NCI-H2029 (cell line): Measurements from ENCODE around the gene SARNP.

Source experiments
- DNase-seq: peaks from one replicate; lab custom pipeline; 2025; lab: John Stamatoyannopoulos, UW

Gene SARNP

DNA sequence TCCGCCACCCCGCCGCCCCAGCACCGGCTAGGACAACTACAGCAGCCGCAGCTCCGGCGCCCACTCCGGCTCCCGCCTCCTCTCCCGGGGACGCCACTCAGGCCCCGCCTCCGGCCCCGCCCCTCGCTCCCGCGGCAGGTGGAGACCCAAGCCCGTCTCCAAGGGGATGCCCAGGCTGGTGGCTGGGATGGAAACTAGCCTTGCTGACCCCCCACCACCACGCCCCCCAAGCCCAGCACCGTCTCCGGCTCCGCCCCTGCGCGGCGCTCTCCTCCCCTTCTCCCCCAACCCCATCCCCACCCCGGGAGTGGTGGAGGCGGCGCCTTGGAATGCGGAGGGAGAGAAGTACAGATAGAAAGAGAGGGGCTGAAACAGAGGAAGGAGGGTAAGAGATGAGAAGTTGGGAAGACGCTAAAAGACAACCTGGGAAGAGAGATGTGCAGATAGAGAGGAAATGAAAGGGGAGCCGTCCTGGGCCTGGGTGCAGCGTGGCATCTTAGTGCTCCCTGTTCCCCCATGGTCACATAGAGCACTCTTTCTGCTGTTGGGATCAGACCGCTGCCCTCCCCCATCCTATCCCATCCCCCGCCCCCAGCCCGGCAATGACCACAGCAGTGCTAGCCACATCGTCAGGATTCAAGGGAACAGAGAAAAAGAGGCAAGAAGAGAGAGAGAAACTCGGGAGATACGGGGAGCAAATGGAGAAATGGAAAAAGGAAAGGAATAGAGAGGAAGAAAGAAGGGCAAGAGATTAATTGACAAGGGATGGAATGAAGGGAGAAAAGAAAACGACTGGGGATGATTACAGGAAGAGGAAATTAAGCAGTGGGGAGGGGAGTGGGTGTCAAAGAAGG lies 109.5 kb downstream of the SARNP start, which contains the start of gene ITGA7:
ITGA7 (minus strand) TSS at position 64 of the 854 bp plus-strand sequence. CDS start 222 bp downstream, outside the sequence.
- no peak for DNase-seq
